ENCODE results near the gene PFKL. TPM values are rescaled to one million over a fixed set of nuclear protein-coding genes. Genes with fewer than 3 reads are reported as not detected.

PFKL gene
- 100 to 1,000 TPM; 162 to 200 TPM for total RNA-seq

- peak within 1 kb of the TSS; percentile 80 for H3K4me3 Mint-ChIP-seq
- peaks cover 42% of the 10 kb centered on the region for H3K4me1 Mint-ChIP-seq
- CTCF ChIA-PET = interaction anchor here (1.0 to 1.4 kb wide), 2 partner anchors 54 to 157 kb away, joined by 3 read pairs; partner anchors contain the start of gene TRPM2
- H3K36me3 Mint-ChIP-seq = peaks cover 2% of the 10 kb centered on the region
- peak; percentile 82 for DNase-seq
- peak within 1 kb of the TSS; percentile 94 for H3K27ac Mint-ChIP-seq
- peak; percentile 79 for ATAC-seq
- H3K9me3 Mint-ChIP-seq (ENCODE audit: low read depth) = no peaks in the 10 kb centered on the region
- H3K27me3 Mint-ChIP-seq = no peaks in the 10 kb centered on the region
Measured at GRCh38 chr21:44299458-44300261, at the start of gene PFKL. PFKL (plus strand) TSS chr21:44300053; CDS start chr21:44300106, 53 bp downstream.

- H3K4me3 Mint-ChIP-seq = no peak overlapping the region
Measured at GRCh38 chr21:44253832-44254710, 45.8 kb upstream of the PFKL start.

GRCh38 chr21:44255511-44255981 is 44.3 kb upstream of the PFKL start:
- no peak for DNase-seq
- Mint-ChIP-seq H3K4me3 (no peak overlapping the region), H3K4me1 (no peaks in the 10 kb centered on the region), H3K27ac (no peak overlapping the region), H3K36me3 (no peaks in the 10 kb centered on the region), H3K27me3 (peaks cover 20% of the 10 kb centered on the region), H3K9me3 (ENCODE audit: low read depth) (no peaks in the 10 kb centered on the region)
- CTCF ChIA-PET = no interaction called here
- ATAC-seq = no peak

More at GRCh38 chr21:44253832-44254710, 45.8 kb upstream of the PFKL start:
- Mint-ChIP-seq H3K4me1 (no peaks in the 10 kb centered on the region), H3K36me3 (no peaks in the 10 kb centered on the region), H3K27me3 (peaks cover 12% of the 10 kb centered on the region), H3K27ac (no peak overlapping the region), H3K9me3 (ENCODE audit: low read depth) (no peaks in the 10 kb centered on the region)
- DNase-seq = no peak
- no peak for ATAC-seq
- CTCF ChIA-PET = interaction anchor here (0.6 to 1.4 kb wide), 3 partner anchors 10 to 33 kb away, joined by 3 to 4 read pairs (median 4); no protein-coding TSS in a partner anchor

GRCh38 chr21:44258056-44258725 is 41.7 kb upstream of the PFKL start:
- no peak for DNase-seq
- Mint-ChIP-seq H3K4me1 (no peaks in the 10 kb centered on the region), H3K4me3 (no peak overlapping the region), H3K36me3 (no peaks in the 10 kb centered on the region), H3K27me3 (peaks cover 23% of the 10 kb centered on the region), H3K27ac (no peak overlapping the region), H3K9me3 (ENCODE audit: low read depth) (no peaks in the 10 kb centered on the region)
- no peak for ATAC-seq
- CTCF ChIA-PET = no interaction called here

GRCh38 chr21:44259082-44259705 is 40.7 kb upstream of the PFKL start:
- H3K27ac Mint-ChIP-seq = no peak overlapping the region
- DNase-seq = no peak
- ATAC-seq = no peak
- no peaks in the 10 kb centered on the region for H3K36me3 Mint-ChIP-seq
- H3K27me3 Mint-ChIP-seq = peaks cover 19% of the 10 kb centered on the region
- H3K9me3 Mint-ChIP-seq (ENCODE audit: low read depth) = no peaks in the 10 kb centered on the region
- no peaks in the 10 kb centered on the region for H3K4me1 Mint-ChIP-seq
- H3K4me3 Mint-ChIP-seq = no peak overlapping the region
- CTCF ChIA-PET = no interaction called here

GRCh38 chr21:44260066-44260465 is 39.8 kb upstream of the PFKL start:
- no peaks in the 10 kb centered on the region for H3K9me3 Mint-ChIP-seq (ENCODE audit: low read depth)
- DNase-seq (no peak), ATAC-seq (no peak)
- no peak overlapping the region for H3K27ac Mint-ChIP-seq
- no peaks in the 10 kb centered on the region for H3K4me1 Mint-ChIP-seq
- no peak overlapping the region for H3K4me3 Mint-ChIP-seq
- H3K27me3 Mint-ChIP-seq = peaks cover 14% of the 10 kb centered on the region
- H3K36me3 Mint-ChIP-seq = no peaks in the 10 kb centered on the region
- CTCF ChIA-PET = no interaction called here

- Mint-ChIP-seq H3K27me3 (peaks cover 12% of the 10 kb centered on the region), H3K36me3 (no peaks in the 10 kb centered on the region), H3K27ac (no peak overlapping the region), H3K4me3 (no peak overlapping the region), H3K4me1 (no peaks in the 10 kb centered on the region), H3K9me3 (ENCODE audit: low read depth) (no peaks in the 10 kb centered on the region)
- CTCF ChIA-PET = no interaction called here
- DNase-seq = no peak
- no peak for ATAC-seq
Measured at GRCh38 chr21:44260791-44261631, 38.8 kb upstream of the PFKL start.

GRCh38 chr21:44261675-44262295 is 38.1 kb upstream of the PFKL start, which contains the start of gene DNMT3L:
DNMT3L (minus strand) TSS chr21:44261897; CDS start chr21:44261259, 638 bp downstream.
- Mint-ChIP-seq H3K36me3 (no peaks in the 10 kb centered on the region), H3K4me1 (no peaks in the 10 kb centered on the region), H3K9me3 (ENCODE audit: low read depth) (no peaks in the 10 kb centered on the region), H3K27me3 (peaks cover 12% of the 10 kb centered on the region), H3K27ac (no peak within 1 kb of the TSS), H3K4me3 (no peak within 1 kb of the TSS)
- no peak for DNase-seq
- no peak for ATAC-seq
- CTCF ChIA-PET = no interaction called here

GRCh38 chr21:44262338-44263056 is 37.4 kb upstream of the PFKL start:
- Mint-ChIP-seq H3K27me3 (peaks cover 12% of the 10 kb centered on the region), H3K36me3 (no peaks in the 10 kb centered on the region), H3K4me3 (no peak overlapping the region), H3K27ac (no peak overlapping the region), H3K4me1 (no peaks in the 10 kb centered on the region), H3K9me3 (ENCODE audit: low read depth) (no peaks in the 10 kb centered on the region)
- ATAC-seq (no peak), DNase-seq (no peak)
- CTCF ChIA-PET = no interaction called here

- DNase-seq (no peak), ATAC-seq (no peak)
- Mint-ChIP-seq H3K27me3 (peaks cover 12% of the 10 kb centered on the region), H3K4me1 (no peaks in the 10 kb centered on the region), H3K27ac (no peak overlapping the region), H3K9me3 (ENCODE audit: low read depth) (no peaks in the 10 kb centered on the region), H3K36me3 (no peaks in the 10 kb centered on the region), H3K4me3 (no peak overlapping the region)
- CTCF ChIA-PET = no interaction called here
Measured at GRCh38 chr21:44263221-44263760, 36.6 kb upstream of the PFKL start.

GRCh38 chr21:44263768-44264167 is 36.1 kb upstream of the PFKL start:
- CTCF ChIA-PET = interaction anchor here (0.7 to 1.2 kb wide), 2 partner anchors 9 to 37 kb away, joined by 3 read pairs; no protein-coding TSS in a partner anchor
- H3K4me3 Mint-ChIP-seq = no peak overlapping the region
- ATAC-seq (no peak), DNase-seq (no peak)
- H3K36me3 Mint-ChIP-seq = no peaks in the 10 kb centered on the region
- H3K9me3 Mint-ChIP-seq (ENCODE audit: low read depth) = no peaks in the 10 kb centered on the region
- peaks cover 12% of the 10 kb centered on the region for H3K27me3 Mint-ChIP-seq
- H3K4me1 Mint-ChIP-seq = no peaks in the 10 kb centered on the region
- no peak overlapping the region for H3K27ac Mint-ChIP-seq
